ENCODE measurements around the gene UBE2M.
"Not testable (repeated sequence)": the region's sequence is repeated elsewhere in the genome, so short reads cannot be mapped to it uniquely, and the experiment has no call there.

The UBE2M gene

GRCh38 chr19:58558066-58558622, at the start of gene UBE2M:
TSS of gene UBE2M (minus strand) at chr19:58558611. CDS start at chr19:58558381, 230 bp downstream.
- no peak for DNase-seq

- DNase-seq, result not testable (repeated sequence)
Observed at GRCh38 chr19:58607213-58607612, 48.8 kb upstream of the UBE2M start.

- not testable (repeated sequence) for DNase-seq
Observed at GRCh38 chr19:58606251-58606896, 48.0 kb upstream of the UBE2M start.

DNA sequence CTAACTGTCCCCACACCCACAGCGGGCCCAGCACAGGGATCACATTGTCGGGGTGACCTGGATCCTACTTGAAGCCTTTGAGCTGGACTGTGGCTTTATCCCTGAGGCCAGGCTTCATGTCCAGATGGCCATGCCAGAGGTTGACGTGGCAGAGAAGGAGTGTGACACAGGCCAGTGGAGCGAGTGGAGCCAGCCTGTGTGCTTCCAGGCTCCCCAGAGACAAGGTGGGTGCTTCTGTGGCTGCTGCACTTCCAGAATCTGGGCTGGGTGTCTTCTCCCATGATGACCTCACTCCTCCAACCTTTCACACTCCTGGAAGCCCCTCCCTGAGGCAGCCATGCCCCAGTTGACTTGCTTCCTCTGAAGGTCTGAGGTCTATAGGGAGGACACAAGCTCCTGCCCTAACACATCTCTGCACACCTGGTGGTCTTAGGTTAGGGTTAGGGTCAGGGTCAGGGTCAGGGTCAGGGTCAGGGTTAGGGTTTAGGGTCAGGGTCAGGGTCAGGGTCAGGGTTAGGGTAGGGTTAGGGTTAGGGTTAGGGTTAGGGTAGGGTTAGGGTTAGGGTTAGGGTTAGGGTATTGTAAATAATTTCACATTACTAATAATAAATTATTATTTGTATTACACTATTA, 27.8 kb upstream of the UBE2M start:
- no peak for DNase-seq

DNA sequence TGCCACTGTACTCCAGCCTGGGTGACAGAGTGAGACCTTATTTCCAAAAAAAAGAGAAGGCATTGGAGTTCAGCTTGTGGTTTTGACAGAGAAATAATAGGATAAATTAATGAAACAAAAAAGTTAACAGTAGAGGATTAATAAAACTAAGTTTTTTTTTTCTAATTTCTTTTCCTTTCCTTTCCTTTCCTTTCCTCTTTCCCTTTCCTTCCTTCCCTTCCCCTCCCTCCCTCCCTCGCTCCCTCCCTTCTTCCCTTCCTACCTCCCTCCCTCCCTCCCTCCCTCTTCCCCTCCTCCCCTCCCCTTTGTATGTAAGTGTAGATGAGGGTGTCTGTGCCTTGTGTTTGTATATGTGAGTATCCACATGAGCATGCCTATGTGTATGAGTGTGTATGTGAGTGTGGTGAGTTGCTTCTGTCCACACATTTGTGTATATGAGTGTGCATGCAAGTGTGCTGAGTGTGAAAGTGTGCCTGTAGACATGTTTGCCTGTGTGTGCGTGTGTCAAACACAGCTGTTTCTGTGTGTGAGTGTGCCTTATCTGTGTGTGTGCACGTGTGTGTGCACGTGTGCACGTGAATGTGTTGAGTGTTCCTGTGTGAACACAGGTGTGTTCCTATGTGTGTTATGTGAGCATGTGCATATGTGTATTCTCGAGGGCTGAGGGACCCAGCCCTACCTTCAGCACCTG, 27.2 kb upstream of the UBE2M start:
- no peak for DNase-seq

- no peak for DNase-seq
Observed at GRCh38 chr19:58584498-58585441, 26.4 kb upstream of the UBE2M start.

- no peak for DNase-seq
Observed at GRCh38 chr19:58582985-58583384, 24.6 kb upstream of the UBE2M start.

DNA sequence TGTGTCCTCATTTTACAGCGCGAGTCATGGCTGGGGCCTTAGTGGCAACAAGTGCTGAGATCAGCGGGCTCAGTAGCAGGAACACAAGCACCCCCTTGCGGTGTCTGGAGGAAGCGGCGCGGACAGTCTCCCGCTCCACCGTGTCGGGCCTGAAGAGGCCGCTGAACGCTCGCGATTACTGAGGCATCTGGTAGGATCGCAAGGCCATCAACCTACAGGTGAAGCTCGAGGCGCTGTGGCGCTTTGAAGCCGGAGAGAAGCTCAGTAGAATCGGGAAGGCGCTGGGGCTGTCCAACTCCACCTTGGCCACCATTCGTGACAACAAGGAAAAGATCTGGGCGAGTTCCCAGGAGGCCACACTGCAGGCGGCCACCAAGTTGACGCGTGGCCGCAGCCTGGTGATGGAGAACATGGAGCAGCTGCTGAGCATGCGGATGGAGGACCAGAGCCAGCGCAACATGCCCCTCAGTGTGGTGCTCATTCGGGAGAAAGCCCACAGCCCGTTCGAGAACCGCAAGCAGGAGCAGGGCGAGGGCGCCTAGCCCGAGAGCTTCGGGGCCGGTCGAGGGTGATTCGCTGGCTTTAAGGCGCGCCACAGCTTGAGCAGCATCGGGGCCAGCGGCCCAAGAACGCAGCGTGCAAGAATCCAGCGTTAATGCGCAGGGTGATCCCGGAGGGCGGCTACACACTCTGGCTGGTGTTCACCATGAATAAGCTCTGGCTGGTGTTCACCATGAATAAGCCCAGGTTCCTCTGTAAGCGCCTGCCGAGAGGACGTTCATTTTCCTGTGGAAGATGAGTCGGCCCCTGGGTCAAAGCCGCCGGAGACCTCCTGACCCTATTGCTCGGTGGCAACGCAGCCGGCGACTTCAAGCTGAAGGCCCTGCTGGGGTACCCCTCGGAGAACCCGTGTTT, 23.1 kb upstream of the UBE2M start:
- DNase-seq, result no peak

DNA sequence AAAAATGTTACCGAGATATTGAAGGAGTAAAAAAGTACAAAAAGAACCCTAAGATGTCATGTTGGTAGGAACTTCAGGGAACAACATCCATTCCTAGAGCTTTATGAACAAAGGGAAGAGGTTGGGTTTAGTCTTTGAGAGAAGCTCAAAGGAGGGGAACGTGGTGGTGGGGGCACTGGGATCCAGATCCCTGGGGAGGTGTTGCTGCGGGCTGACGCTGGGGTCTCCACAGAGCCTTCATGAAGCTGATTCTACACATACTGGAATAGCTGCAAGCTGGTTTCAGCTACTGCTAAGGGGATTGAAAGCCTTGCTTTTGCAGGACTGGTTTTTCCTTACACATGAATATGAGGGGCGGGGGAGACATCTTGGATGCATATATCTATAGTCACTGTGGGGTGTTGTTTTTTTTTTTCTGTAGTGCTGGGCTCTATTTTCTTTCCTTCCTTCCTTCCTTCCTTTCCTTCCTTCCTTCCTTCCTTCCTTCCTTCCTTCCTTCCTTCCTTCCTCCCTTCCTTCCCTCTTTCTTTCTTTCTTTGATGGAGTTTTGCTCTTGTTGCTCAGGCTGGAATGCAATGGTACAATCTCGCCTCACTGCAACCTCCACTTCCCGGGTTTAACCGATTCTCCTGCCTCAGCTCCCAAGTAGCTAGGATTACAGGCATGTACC, 21.2 kb upstream of the UBE2M start:
- no peak for DNase-seq

DNA sequence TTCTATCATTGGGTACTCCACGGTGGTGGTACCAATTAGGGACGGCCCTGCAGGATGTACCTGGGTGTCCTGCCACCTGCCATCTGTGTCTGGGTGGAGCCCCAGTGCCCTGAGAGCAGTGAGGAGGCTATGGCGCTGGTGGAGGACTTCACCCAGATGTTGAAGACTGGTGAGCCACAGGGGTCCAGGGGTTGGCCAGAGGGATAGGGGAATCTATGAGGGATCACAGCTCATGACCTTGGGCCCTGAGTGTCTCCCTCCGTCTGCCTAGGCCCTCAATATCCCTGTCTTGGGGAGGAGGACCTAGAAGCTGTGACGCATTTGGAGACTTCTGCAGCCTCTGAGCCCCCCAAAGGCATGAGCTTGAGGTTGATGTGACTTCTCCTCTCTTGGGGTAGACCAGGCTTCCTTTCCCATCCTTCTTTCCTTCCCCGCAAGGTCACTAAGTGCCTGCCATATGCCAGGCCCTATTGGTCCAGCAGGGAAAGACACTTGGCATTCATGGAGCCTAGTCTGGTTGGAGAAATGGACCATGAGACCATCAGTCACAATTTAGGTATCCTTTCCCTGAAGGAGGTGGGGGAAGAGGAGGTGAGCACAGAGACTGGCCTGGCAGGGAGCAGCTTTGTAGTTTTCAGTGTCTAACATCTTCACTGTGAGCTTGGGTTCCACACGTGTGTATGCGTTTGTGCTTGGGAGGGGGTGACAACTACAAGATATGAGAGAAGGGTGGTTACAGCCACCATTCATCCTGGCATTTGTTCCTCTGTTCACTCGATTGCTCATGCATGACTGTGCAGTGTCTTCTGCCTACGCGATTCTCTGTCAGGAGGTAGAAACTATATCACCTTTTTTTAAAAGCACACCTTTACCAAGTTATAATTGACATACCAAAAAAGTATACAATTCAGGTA, 19.9 kb upstream of the UBE2M start:
- DNase-seq, result no peak

GRCh38 chr19:58577581-58577980, 19.2 kb upstream of the UBE2M start:
- DNase-seq, result not testable (repeated sequence)

DNA sequence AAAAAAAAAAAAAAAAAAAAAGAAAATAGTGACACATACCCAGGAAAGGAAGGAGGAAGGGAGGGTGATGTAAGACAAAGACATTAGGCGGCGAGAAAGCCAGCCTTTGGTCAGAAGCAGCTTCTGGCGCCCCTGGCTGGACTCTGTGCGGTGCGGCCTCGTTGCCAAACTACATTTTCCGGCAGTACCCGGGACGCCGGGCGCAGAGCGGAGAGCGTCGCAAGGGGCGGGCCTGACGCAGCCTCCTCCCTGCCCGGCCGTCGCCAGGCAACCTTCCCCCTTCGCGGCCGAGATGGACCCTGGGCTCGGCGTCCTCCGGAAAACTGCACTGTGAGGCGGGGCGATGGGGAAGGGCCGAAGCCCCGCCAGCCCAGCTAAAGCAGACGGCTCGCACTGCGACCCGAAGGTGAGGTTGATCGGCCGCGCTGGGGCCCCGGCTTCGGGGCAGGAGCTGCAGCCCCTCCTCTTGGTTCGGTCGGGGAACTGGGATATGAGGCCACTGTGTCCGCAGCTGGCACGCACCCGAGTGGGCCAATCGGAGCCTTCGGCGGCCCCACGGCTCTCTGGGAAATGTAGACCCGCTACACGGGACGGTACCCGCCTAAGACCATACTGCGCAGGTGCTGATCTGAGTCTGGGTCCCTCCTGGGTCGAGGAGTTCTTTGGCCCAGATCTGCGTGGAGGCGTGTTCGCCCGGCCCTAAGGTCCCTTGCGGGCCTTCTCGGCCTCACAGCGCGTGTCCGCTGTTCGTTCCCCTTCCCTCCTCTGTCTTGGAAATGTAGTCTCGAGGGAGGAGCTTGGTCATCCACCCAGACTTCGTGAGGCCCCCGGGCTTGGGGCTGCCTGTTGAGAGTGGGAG, 17.0 kb upstream of the UBE2M start:
- DNase-seq, result no peak

GRCh38 chr19:58573658-58574164, 15.3 kb upstream of the UBE2M start:
- DNase-seq, result no peak

DNA sequence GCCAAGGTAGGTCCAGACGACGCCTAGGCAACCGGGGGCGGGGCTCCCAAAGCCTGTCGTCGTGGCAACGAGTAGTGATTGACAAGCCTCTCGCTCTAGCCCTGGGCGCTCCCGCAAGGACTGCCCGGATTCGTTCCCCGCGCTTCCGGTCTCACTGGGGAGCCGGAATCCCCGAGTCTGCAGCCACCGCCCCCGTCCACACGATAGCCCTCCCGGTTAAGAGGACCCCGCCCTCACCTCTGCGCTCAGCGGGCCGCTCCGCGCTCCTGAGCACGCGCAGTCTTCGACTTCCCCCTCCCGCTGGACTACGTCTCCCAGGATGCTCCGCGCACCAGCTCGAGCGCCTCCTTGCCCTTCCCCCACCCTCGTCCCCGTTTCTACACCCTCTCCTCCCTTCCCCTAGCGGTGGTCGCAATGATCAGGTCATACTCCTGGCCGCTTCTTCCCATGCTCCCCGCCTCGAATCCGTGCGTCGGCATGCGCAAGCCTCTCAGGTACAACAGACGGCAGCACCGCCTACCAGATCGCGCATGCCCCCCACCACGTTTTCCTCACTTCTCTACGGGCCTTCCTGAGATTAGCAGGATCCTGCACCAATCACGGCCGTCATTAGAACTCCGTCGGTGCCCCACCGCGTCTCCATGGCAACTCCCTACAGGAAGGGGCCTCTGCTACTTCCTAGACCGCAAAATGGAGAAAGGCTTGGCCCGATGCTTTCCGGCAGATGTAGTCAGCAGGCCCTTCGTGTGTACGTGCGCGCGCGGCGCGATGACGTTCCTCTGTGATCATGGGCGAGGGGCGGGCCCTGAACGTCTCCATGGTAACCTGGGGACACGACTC, 14.6 kb upstream of the UBE2M start, which contains the start of gene MZF1:
TSS of gene MZF1 (minus strand) at position 518 of the 840 bp plus-strand sequence. CDS start 1,946 bp downstream, outside the sequence.
- DNase-seq, result no peak

- DNase-seq, result no peak
Observed at GRCh38 chr19:58572026-58572817, 13.8 kb upstream of the UBE2M start.

DNA sequence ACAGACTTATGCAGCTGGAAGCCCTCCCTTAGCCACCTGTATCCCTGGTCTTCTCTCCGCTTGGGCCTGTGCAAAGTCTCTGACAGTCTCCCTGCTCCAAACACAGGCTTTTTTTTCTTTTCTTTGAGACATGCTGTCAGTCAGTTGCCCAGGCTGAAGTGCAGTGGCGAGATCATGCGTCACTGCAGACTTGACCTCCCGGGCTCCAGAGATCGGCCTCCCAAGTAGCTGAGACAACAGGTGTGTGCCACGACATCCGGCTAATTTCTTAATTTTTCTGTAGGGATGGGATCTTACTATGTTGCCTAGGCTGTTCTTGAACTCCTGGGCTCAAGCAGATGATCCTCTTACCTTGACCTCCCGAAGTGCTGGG, 13.2 kb upstream of the UBE2M start:
- DNase-seq, result no peak

Data from NCI-H2171 (cell line).